GM12801 (cell line): ENCODE data around the gene CCDC158.

Experiments used
- TF ChIP-seq, protein P1 (sequence below): IDR thresholded peaks from one replicate; pipeline ENCODE4 v1.5.1; 2011; ENCODE audit warnings: control low read depth; ENCODE audit not compliant: insufficient read length; ENCODE audit errors: extremely low read depth

CCDC158 gene

DNA sequence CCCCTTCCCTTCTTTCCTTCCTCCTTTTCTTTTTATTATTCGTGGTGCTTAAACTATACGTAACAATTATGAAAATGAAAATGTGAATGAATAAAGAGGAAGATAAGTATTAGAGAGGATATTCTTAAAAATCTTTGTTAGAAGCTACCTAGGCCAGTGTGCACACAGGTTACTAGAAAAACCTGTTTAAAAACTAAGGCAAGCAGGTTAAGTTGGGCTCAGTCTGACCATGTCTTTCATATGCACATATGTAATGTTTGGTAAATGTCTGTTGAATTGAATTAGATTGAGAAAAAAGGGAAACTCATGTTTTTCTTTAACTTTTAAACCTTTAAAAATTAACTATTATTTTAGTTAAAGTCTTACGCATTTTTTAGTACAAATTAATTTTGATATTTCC is 21.9 kb upstream of the CCDC158 start:
- TF ChIP-seq, protein P1, sequence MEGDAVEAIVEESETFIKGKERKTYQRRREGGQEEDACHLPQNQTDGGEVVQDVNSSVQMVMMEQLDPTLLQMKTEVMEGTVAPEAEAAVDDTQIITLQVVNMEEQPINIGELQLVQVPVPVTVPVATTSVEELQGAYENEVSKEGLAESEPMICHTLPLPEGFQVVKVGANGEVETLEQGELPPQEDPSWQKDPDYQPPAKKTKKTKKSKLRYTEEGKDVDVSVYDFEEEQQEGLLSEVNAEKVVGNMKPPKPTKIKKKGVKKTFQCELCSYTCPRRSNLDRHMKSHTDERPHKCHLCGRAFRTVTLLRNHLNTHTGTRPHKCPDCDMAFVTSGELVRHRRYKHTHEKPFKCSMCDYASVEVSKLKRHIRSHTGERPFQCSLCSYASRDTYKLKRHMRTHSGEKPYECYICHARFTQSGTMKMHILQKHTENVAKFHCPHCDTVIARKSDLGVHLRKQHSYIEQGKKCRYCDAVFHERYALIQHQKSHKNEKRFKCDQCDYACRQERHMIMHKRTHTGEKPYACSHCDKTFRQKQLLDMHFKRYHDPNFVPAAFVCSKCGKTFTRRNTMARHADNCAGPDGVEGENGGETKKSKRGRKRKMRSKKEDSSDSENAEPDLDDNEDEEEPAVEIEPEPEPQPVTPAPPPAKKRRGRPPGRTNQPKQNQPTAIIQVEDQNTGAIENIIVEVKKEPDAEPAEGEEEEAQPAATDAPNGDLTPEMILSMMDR, result no peak

DNA sequence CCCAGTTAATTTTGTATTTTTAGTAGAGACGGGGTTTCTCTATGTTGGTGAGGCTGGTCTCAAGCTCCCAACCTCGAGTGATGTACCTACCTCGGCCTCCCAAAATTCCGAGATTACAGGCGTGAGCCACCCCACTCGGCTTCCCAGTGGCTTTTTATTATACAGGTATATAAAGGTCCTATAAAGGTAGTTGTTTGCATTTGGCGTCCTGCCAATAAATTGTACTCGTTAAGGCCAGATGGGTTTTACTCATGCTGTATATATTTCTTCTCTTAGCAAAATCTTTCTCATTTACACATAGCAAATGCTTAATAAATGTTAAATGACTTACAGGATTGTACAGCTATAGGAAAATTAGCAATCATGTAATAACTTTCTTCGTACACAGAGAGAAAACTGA is 20.9 kb upstream of the CCDC158 start:
- TF ChIP-seq, protein P1, result no peak

DNA sequence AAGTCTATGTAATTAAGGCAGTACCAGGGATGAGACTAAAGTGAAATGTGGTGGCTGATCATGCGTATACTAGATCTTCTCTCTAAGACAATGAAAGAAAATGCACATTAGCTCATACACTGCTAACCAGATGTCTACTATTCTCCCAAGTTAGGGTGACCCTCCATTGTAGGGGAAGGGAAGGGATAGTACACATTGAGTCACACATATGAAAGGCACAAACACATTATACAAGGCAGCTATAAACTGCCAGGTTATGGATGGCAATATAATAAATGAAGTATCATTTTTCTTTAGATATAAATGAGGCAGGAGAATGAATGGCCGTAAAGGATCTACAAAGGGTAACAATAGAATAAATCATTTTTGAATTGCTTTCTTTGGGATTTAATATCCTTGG is 18.6 kb upstream of the CCDC158 start:
- TF ChIP-seq, protein P1, result no peak

DNA sequence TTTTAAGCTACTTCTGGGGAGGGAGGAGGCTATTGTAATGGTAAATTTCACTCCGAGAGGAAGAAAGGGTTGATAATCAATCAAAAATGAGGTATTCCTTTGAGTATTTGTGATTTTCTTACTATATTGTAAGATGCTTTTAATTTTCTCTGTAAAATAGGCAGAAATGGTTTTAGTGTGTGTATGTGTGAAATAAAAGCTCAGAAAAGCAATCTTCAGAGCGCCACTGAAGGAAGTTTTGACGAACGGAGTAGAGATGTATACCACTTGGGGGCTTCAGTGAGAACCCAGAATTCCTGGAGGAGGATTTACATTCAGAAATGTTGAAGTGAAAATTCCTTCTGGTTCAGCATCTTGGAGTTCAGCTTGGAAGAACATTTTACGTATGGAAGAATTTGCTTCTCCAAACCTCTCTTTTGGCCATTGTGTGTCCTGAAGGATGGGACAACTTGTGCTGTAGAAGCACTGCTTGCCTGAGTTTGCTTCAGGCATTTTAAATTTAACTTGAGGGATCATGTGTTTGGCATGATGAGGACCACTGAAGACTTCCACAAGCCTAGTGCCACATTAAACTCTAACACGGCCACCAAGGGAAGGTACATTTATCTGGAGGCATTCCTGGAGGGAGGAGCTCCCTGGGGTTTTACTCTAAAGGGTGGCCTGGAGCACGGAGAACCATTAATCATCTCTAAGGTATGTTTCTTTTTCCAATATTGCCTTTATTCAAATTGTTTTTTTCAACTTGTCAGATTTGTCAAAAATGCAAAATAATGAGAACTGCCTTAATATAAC is 14.8 kb upstream of the CCDC158 start:
- TF ChIP-seq, protein P1, result no peak

DNA sequence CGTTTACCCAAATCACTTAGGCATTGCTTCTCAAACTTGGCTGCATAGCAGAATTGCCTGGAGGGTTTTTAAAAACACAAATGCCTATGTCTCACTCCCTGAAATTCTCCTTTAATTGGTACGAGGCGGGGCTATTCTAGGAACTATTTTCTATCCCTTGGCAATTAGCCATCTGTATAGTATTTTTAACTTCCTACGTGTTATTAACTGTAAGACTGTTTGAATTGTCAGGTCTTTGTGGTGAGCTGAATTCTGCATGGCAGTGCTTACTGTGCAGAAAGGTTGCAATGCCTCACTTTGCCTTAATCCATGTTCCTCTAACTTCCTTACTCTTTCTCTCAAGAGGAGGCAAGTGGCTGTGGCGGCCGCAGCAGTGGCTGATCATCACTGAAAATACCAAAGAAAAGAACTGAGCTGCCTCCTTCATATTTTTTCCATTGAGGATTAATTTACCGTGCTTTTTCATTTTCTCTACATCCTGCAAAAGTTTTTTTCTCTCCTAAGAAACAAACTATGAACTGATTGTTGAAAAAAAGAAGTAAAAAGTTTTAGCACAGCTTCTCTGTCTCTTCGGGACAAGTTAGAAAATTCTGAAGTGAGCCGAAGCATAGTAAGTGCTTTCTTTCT is 14.1 kb upstream of the CCDC158 start, which contains the start of gene SHROOM3:
Gene SHROOM3, plus strand, starts transcription at position 329 of the 627 bp plus-strand sequence. CDS start 824 bp downstream, outside the sequence.
- TF ChIP-seq, protein P1, result no peak

DNA sequence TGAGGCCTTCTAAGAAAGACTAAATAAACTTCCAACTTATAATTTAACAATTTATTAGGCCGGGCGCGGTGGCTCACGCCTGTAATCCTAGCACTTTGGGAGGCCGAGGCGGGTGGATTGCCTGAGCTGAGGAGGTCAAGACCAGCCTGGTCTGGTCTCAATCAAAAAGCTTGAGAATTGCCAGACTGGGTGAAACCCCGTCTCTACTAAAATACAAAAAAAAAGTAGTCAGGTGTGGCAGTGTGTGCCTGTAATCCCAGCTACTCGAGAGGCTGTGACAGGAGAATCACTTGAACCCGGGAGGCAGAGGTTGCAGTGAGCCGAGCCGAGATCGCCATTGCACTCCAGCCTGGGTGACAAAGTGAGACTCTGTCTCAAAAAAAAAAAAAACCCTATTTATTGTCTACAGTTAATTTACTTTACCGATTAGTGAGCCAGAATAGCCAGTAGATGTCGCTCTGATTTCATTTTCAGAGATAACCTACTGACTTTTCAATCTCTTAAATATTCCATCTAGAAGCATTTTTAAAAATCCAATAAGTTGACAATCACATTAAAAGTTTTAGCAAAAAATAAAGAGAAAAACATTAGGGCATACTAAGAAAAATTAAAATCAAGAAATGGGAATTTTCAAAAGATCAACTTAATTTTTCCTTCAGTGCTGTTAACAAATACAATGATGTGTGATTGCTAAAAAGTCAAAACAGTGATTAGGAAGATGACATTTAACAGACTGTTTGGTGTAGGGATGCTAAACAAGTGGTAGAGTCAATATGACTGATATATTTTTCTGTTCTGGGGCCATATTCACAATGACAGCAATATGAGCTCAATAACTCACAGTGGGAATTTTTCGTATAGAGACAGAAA is 9.8 kb upstream of the CCDC158 start:
- TF ChIP-seq, protein P1, result no peak

DNA sequence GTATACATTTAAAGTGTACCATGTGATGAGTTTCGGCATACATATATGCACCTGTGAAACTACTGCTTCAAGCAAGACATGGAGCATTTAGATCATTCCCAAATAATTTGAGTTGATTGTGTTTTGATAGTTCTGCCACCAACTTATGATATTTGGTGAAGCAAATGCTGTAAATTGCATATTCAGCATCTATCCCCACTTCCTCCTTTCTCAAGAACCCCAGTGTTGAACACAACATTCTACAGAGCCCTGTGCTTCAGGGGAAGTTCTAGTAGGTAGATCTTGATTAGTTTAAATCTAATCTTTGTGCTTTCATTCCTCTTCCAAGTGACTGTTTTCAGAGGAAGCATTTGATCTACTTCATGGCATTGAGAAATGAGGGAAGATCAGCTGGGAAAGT is 8.7 kb upstream of the CCDC158 start:
- TF ChIP-seq, protein P1, result no peak
